HG02678 (cell line): ENCODE data around the gene POLR1E.
"Not testable (repeated sequence)": the region's sequence is repeated elsewhere in the genome, so short reads cannot be mapped to it uniquely, and the experiment has no call there.

ENCODE experiments used
- ATAC-seq: cut with Tn5 transposase; IDR thresholded peaks from one replicate; pipeline ENCODE4 v1.9.1; 2021; ENCODE audit warnings: mild to moderate bottlenecking, moderate library complexity; ENCODE audit not compliant: unreplicated experiment

Gene POLR1E

DNA sequence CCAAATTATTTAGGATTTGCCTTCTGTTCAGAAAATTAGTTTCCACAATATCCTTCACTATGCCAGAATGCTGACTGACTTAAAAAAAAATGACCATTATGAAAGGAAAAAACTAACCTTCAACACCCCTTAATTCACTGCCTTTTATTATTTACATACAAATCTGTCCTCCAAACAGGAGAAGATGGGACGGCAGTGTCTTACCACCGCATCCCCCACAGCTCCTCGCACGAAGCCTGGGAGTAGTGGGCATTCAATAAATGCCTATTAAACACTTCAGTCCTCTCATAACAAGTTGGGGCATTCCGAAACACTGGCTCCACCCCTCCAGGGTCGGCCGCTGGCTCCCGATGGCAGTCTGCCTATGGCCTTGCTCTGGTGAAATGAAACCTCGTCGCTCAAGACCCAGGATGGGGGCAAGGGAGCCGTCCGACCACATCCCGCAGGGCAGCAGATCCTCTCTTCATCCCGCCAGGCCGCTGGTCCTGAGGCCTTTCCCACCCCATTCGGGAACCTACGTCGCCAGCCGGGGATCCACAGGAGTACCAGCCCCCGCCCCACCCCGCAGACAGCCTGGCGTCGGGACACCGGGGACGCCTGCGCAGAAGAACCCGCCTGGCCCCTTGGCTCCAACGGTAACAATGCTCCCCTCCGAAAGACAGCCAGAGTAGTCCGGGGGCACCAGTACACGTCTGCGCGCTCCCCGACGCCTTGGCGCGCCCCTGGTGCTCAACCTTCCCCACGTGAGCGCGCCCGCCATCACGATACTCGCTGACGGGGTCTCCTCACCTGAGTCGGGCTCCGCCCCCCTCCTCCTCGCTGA, 21.1 kb upstream of the POLR1E start:
- peak; percentile 36 for ATAC-seq

DNA sequence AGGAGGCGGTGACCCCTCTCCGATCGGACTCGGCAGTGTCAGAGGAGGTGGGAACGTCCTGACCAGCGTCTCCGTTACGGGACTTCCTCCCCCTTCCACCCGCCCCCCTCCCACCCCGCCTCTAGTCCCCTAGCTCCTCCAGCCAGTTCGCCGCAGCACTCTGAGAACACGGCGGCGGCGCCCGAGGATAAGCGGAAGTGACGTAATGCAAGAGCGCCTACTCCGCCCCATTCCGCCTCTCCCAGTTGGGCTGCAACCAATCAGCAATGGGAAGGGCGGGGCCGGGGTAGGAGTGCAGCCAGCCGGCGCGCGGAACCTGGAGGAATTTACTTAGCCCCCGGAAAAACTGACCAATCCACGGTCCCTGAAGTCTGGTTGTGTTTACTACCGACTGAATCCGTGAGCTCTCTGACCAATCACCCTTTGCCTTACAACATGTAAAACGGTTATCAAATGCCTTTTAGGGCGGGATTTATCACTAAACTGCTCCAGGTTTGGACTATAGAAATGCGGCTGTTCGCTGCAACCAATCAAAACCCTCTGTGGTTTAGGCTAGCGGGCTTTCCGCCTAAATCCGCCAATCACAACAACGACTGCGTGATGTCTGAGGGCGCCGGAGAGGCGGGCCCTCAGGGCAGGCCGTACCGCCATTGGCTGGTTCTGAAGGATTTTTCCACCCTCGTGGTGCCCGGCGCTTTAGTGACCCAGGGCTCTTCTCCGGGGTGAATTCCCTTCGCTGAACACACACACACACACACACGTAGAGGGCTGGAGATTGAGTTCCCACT, 20.3 kb upstream of the POLR1E start, which contains the start of gene ZBTB5:
ZBTB5 (minus strand) TSS at position 202 of the 788 bp plus-strand sequence. CDS start 22,899 bp downstream, outside the sequence.
- ATAC-seq = peak; percentile 78

DNA sequence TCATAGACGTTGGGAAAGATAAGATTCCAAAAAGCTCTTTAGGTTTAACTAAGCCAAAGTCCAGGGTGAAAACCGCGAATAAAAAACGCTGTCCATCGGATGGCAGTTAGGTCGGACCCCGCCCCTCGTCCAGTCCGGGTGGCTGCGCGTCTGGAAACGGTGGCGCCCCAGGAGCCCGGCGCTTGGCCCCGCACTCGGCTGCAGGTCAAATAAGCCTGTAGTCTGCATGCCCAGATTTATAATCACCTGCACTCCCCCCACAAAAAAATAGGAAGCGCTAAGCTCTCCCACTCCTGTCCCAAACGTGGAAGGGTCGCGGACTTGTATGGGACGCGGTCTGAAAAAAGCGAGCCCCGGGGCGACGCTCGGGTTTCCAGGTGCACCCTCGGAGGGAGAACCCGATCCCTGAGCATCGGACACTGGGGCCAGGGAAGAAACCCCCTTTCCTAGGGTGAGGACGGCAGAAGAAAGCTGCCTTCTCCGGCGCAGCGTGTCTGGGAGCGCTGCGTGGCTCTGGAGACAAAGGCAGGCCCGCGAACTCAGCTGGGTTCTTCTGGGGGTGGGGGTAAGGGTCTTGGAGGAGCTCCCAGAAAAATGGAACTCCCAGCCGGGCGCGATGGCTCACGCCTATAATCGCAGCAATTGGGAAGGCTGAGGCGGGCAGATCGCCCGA, 19.6 kb upstream of the POLR1E start:
- peak; percentile 6 for ATAC-seq

DNA sequence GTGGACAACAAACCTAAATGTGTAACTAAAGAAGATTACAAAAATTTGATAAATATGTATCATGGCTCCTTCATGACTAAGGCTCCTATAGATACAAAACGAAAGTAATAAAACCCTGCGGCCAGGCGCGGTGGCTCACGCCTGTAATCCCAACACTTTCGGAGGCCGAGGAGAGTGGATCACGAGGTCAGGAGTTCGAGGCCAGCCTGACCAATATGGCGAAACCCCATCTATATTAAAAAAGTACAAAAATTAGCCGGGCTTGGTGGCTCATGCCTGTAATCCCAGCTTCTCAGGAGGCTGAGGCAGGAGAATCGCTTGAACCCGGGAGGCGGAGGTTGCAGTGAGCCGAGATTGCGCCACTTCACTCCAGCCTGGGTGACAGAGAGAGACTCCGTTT, 18.2 kb upstream of the POLR1E start:
- ATAC-seq = not testable (repeated sequence)

DNA sequence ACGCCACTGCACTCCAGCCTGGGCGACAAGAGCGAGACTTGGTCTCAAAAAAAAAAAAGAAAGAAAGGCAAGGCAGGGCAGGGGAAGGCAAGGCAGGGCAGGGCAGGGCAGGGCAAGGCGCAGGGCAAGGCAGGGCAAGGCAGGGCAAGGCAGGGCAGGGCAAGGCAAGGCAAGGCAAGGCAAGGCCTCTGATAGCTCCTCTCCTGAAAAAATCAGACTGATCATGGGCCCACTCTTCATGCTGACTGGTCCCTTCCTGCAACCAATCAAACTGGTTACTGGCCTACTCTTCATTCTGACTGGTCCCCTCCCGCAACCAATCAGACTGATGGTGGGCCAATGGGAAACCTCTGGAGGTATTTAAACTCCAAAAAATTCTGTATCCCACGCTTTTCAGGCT, 17.1 kb upstream of the POLR1E start:
- ATAC-seq = no peak

DNA sequence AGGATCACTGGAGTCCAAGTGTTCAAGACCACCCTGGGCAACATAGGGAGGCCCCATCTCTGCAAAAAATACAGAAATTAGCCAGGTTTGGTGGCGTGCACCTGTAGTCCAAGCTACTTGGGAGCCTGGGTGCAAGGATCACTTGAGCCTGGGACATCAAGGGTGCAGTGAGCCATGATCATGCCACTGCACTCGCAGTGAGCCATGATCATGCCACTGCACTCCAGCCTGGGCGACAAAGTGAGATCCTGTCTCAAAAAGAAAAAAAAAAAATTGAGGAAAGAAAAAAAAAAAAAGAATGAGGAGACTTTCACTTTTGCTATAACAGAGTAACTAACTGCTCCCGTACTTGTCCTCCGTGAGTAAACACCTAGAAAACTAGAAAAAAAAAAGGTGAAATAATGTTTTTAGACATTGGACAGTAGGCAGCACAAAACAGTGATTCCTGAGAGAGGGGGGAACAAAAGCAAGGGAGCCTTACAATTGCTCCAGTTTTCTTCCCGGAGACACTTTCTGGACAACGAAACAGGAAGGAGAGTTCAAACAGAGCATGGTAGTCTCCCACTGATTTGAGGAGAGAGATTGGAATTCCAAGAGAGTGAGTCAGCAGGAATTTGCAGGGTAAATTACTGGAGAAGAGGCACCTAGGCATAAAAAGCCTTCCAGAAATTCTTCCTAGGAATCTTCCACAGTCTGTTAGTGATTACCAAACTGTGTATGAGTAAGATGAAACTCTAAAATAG, 13.6 kb upstream of the POLR1E start:
- ATAC-seq = no peak

DNA sequence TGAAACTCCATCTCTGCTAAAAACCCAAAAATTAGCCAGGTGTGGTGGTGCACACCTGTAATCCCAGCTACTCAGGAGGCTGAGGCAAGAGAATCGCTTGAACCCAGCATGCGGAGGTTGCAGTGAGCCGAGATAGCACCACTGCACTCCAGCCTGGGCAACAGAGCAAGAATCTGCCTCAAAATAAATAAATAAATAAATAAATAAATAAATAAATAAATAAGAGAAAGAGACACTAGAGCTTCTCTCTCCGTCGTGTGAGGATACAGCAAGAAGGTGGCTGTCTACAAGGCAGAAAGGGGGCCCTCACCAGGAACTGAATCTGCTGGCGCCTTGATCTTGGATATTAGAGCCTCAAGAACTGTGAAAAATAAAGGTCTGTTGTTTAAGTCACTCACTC, 11.8 kb upstream of the POLR1E start:
- ATAC-seq = not testable (repeated sequence)

DNA sequence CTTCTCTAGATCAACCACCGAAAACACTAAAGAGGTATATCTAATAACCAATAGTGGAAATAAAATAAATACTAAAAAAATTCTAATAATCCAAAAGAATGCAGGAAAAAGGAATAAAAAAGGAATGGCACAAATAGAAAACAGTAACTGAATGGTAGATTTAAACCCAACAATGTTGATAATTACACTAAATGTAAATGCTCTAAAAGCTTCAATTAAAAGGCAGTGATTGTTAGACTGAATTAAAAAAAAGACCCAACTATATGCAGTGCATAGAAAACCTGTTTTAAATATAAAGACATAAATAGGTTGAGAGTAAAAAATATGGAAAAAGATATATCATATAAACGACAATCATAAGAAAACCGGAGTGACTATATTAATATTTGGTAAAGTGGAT, 11.3 kb upstream of the POLR1E start:
- ATAC-seq = no peak

DNA sequence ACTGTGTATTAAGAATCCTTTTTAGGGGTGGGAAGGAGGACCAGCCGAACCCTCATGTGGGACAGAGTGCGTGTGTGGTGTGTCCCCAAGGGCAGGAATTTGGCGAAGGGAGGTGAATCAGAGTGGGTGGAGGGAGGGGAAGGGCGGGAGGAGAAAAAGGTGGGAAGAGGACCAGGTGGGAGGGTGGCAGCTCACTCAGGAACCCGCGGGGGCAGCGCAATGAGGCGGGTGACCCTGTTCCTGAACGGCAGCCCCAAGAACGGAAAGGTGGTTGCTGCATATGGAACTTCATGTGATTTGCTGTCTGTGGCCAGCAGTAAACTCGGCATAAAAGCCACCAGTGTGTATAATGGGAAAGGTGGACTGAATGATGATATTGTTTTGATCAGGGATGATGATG, 8.8 kb upstream of the POLR1E start:
- no peak for ATAC-seq

DNA sequence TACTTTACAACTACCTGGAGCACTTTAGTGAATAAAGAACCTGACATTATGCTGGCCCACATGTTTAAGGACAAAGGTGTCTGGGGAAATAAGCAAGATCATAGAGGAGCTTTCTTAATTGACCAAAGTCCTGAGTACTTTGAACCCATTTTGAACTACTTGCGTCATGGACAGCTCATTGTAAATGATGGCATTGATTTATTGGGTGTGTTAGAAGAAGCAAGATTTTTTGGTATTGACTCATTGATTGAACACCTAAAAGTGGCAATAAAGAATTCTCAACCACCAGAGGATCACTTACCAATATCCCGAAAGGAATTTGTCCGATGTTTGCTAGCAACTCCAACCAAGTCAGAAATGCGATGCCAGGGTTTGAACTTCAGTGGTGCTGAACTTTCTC, 8.3 kb upstream of the POLR1E start:
- ATAC-seq = not testable (repeated sequence)

DNA sequence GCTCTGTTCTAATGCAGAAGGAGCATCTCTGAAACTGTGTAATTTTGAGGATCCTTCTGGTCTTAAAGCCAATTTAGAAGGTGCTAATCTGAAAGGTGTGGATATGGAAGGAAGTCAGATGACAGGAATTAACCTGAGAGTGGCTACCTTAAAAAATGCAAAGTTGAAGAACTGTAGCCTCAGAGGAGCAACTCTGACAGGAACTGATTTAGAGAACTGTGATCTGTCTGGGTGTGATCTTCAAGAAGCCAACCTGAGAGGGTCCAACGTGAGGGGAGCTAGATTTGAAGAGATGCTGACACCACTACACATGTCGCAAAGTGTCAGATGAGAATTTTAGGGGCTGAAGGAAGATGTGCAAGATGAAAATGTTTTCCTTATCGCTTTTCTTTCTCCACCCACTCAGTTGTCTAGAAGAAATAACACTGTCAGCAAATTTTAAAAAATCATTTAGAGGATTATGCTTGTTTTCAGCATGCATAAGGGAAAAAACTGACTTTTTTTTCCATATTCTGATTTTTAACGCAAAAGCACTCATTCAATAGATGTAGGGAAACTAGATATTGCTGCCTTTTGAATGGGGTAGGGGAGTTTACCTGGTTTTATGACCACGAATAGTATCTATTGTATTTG, 7.6 kb upstream of the POLR1E start:
- not testable (repeated sequence) for ATAC-seq

DNA sequence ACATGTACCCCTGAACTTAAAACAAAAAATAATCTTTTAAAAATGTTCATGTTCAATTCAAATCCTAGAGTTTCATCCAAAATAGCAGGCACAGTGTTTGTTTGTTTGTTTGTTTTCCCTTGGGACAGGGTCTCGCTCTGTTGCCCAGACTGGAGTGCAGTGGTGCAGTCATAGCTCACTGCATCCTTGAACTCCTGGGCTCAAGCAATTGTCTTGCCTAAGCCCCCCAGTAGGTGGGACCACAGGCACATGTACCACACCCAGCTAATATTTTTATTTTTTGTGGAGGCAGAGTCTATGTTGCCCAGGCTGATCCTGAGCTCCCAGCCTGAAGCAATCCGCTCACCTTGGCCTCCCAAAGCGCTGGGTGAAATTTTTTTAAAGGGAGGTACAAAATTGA, 5.0 kb upstream of the POLR1E start:
- ATAC-seq = no peak

DNA sequence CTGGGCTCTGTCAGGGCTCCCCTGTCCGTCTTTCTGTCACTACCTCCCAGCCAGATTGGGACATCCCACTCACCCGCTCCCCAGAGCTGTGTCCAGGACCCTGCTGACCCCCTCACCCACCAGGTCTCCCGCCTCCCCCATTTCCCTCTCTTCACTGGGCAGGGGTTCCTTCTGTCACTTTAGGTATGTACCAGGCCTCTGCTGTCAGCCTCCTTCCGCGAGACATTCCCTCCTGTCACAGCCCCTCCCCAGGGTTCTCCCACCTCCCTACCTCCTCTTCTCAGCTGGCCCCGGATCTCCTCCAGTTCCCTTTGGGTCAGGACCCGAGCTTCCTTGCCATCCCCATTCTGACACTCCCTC, 488 bp downstream of the POLR1E start:
- no peak for ATAC-seq

DNA sequence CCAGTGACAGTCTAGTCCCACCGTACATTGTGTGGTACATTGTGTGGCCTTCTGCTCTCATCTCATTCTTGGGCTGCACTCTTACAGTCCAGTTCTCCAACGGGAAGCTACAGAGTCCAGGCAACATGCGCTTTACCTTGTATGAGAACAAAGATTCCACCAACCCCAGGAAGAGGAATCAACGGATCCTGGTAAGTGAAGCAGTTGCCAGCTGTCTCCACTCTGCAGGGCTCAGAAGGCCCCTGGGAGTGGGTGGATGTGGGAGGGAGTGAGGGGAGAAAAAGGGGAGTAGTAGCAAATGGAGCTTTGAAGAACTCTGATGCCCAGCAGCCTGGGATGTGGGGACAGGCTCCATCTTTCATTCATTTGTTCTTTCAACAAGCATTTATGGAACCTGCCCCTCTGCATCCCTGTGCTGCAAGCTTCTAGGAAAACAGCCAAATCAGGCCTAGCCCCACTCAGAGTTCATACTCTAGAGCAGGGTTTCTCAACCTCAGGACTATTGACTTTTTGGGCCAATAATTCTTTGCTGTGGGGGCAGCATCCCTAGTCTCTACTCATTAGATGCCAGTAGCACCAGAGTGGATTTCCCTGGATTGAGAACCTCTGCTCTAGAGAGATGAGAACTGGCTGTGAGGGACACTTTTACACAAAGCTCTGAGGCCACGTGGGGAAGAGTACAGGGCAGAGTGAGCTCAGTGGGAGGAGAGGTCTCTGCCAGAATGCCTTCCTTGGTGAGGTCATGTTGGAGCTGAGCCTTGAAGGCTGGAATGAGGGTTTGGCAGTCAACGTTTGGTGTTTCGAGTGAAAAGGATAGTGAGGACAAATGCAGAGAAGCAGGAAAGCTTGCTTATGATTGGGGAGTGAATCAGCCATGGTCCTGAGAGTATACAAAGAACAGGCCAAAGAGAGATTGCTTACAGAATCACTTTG, 1.1 kb downstream of the POLR1E start:
- ATAC-seq = no peak

DNA sequence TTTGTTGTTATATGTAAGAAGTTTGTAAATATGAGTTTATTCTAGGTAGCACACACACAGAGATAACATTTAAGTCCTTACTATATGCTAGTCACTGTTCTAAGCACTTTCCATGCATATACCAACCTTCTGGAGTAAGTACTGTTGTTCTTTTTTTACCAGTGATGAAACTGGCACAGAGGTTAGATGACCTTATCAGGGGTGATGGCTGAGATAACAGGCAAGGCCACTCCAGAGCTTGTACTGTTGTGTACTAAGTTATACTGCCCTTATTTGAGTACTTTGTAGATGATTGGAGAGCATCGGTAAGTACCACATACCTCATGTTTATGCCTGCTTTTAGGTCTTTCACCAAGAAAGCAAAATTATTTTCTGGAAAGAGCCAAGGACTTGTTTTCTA, 6.2 kb downstream of the POLR1E start:
- ATAC-seq = no peak

DNA sequence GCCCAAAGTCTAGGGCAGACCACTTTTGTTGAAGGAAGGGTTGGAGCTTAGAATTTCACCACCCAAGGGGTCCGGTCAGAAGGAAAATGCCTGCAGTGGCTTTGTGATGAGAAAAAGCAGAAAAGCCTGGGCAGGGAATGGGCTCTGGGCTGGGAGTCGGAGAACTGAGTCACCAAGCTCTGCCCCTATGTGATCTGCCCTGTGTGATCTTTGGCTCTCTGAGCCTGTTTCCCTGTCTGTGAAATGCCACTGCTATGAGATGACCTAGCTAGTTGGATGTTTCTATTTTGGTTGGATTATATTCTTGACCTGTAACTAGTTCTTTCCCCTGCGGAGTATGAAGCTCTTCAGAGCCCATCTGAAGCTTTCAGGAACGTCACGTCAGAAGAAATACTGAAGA, 9.8 kb downstream of the POLR1E start:
- no peak for ATAC-seq

DNA sequence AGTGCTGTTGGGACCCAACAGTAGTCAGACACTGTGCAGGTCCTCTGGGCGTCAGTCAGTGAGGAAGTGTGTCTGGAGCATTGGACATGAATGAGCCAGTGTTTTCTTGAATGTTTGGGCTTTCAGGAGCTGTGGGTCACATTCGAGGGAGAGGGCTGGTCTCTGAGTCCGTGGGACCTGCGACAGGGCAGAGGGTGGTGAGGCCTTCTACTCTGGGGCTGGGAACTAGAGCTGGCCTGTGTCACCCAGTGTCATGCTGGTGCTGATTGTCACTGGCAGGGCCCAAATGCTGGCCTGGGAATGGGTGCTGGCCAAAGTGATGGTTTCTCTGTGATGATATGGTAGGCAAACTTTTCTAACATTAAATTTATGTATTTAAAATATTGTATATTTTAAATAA, 10.3 kb downstream of the POLR1E start:
- no peak for ATAC-seq

DNA sequence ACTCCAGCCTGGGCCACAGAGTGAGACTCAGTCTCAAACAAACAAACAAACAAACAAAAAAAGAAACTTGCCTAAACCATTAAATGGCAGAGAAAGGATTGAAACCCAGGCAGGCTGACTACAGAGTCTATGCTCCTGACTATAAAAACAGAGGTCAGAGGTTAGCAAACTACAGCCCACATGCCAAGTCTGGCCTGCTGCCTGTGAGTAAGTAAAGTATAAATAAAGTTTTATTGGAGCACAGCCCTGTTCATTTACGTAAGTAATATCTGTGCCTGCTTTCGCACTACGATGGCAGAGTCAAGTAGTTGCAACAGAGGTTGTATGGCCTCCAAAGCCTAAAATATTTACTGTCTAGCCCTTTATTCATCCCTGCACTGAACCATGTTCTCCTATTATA, 11.6 kb downstream of the POLR1E start:
- no peak for ATAC-seq

DNA sequence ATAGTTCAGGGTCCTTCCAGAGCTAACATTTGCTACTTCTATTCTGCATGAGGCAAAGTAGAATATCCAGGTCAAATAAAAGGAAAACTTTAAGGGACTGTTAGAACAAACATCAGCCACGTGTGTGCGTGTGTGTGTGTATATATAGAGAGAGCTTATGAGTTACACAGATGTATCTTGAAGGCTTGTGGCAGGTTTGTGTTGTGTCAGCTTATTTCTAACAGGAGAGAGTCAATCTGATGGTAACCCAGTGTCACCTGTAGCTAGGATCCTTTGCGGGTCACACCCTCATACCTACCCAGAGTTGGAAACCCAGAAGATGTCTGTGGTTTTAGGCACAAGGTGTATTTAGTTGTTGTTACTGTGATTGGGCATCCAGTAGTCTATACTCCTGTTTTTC, 12.7 kb downstream of the POLR1E start:
- ATAC-seq = no peak
